Spleen (tissue), 11 donors: ENCODE measurements around the gene C17orf78. TPM values are rescaled to one million over a fixed set of nuclear protein-coding genes. Genes with fewer than 3 reads are reported as not detected.

Experiments used
- DNase-seq: peaks from one replicate; pipeline ENCODE4 v3.0.0-alpha.2; 2020
- H3K27ac ChIP-seq, 8 donors: fragments of 200-600 bp; sonication (generic) in 7 of 8; 1 replicate in 4 of 8; 2 replicates in 4 of 8; pipeline versions ENCODE4 v1.5.0 to v1.8.0; 2016 to 2021; ENCODE audit warnings: inconsistent platforms in 4 of 8, mild to moderate bottlenecking in 4 of 8, moderate library complexity in 1 of 8
- H3K27me3 ChIP-seq, 7 donors: fragments of 200-600 bp; sonication (generic) in 6 of 7; replicated peaks in 1 of 7; 1 replicate in 4 of 7; 2 replicates in 3 of 7; pipeline versions ENCODE4 v1.5.0 to v1.8.0; 2016 to 2021; ENCODE audit warnings: inconsistent platforms in 3 of 7, mild to moderate bottlenecking in 1 of 7
- H3K36me3 ChIP-seq, 6 donors: fragments of 200-600 bp; sonication (generic) in 5 of 6; 1 replicate in 4 of 6; 2 replicates in 2 of 6; pipeline versions ENCODE4 v1.5.0 to v1.8.0; 2016 to 2021; ENCODE audit warnings: inconsistent platforms in 2 of 6
- H3K4me1 ChIP-seq, 6 donors: fragments of 200-600 bp; sonication (generic) in 5 of 6; 1 replicate in 3 of 6; 2 replicates in 3 of 6; pipeline versions ENCODE4 v1.5.0 to v1.8.0; 2016 to 2021; ENCODE audit warnings: inconsistent platforms in 3 of 6
- H3K4me3 ChIP-seq, 8 donors: fragments of 200-600 bp; sonication (generic) in 7 of 8; 1 replicate in 4 of 8; 2 replicates in 4 of 8; pipeline versions ENCODE4 v1.5.0 to v1.8.0; 2016 to 2021; ENCODE audit warnings: inconsistent platforms in 4 of 8, mild to moderate bottlenecking in 4 of 8, moderate library complexity in 2 of 8
- H3K9me3 ChIP-seq, 8 donors: fragments of 200-600 bp; sonication (generic) in 7 of 8; 1 replicate in 4 of 8; 2 replicates in 4 of 8; pipeline versions ENCODE4 v1.5.0 to v1.8.0; 2016 to 2021; ENCODE audit warnings: inconsistent platforms in 4 of 8
- CTCF ChIP-seq, 11 experiments: fragments of 200-600 bp in 7 of 11; fragments of 450-650 bp in 4 of 11; sonication (generic) in 4 of 11; IDR thresholded peaks in 8 of 11; conservative IDR thresholded peaks in 3 of 11; 1 replicate in 7 of 11; 2 replicates in 4 of 11; pipeline versions ENCODE4 v1.4.0 to v1.8.0; 2016 to 2021; ENCODE audit warnings: antibody characterized with exemption in 11 of 11, inconsistent platforms in 4 of 11, mild to moderate bottlenecking in 1 of 11
- POLR2A ChIP-seq, 3 donors: fragments of 450-650 bp; IDR thresholded peaks; one replicate each; pipeline ENCODE4 v1.5.1; 2017; ENCODE audit warnings: antibody characterized with exemption in 3 of 3, mild to moderate bottlenecking in 1 of 3
- POLR2AphosphoS5 ChIP-seq, 3 donors: sonication (generic); formaldehyde crosslinking; IDR thresholded peaks; one replicate each; pipeline ENCODE4 v1.5.1; 2017; ENCODE audit warnings: antibody characterized with exemption in 3 of 3
- WGBS, 5 donors: extraction: QIAGEN DNeasy Blood & Tissue Kit in 3 of 5; methylation state at CpG; one replicate each; pipeline versions ENCODE4 v1.1.5 to v1.1.7; 2013 to 2018; 5-methylcytosine and 5-hydroxymethylcytosine counted together
- intact Hi-C: fragments of 100-400 bp; cut with DNase I; formaldehyde crosslinking; loops from one replicate; pipeline ENCODE4 v1.15.0; 2023; ENCODE audit warnings: low total_unique reads
- polyA plus RNA-seq, 3 donors: library from polyadenylated mRNA; stranded (reverse); fragments of 200-250 nt; gene quantifications; one replicate each; pipeline ENCODE4 v1.2.1, GENCODE V29; 2013
- total RNA-seq, 7 donors: library from RNA; depleted of rRNA in 3 of 7; stranded (reverse); fragments of >200 nt in 3 of 7; fragmentation: NEBNext Ultra II Directional in 4 of 7; extraction: Animal tissue kit (Norgen Biotek cat#: 25700) in 4 of 7; gene quantifications; one replicate each; pipeline versions ENCODE4 v1.1.0 to v1.2.1, GENCODE V29; 2016 to 2021
- donor health status: healthy with polysubstance abuse.
- donor health status: DM: no; HTN: no; CAD: no; lungs with moderate emphysema.
- donor health status: DM: no; HTN: no; CAD: no.
- donor health status: Bipolar disorder and iron deficiency.
- donor health status: healthy.
- donor health status: DM: no; HTN: no; CAD: no.
- donor health status: DM: yes; HTN: yes; CAD: no.

The C17orf78 gene
- total and polyA plus RNA-seq, 10 donors: not detected

GRCh38 chr17:37429039-37429438 is 53.3 kb downstream of the C17orf78 start:
- no peaks in the 10 kb centered on the region for H3K27me3 ChIP-seq
- DNase-seq: no peak
- H3K4me3 ChIP-seq: no peak overlapping the region
- peaks cover 5 to 98% (median 73%) of the 10 kb centered on the region in 6 donors for H3K36me3 ChIP-seq
- H3K27ac ChIP-seq: no peak overlapping the region
- no peaks in the 10 kb centered on the region for H3K9me3 ChIP-seq
- TF ChIP-seq POLR2A (IDR thresholded peaks at IDR 0.05) (no peak), CTCF (IDR thresholded peaks at IDR 0.05 in 8 of 11, conservative IDR thresholded peaks at IDR 0.05 in 3 of 11) (no peak), POLR2AphosphoS5 (IDR thresholded peaks at IDR 0.05) (no peak)
- intact Hi-C loops: no loop called here
- no peaks in the 10 kb centered on the region for H3K4me1 ChIP-seq
- WGBS, 5 donors: 90 to 100% (median 95%) methylated on average over 3 of the region's 3 CpGs

- Histone ChIP-seq H3K27ac (no peak overlapping the region), H3K4me1 (no peaks in the 10 kb centered on the region), H3K27me3 (no peaks in the 10 kb centered on the region), H3K36me3 (peaks cover 5 to 98% (median 71%) of the 10 kb centered on the region in 6 donors), H3K9me3 (no peaks in the 10 kb centered on the region), H3K4me3 (no peak overlapping the region)
- 88 to 100% (median 100%) methylated on average over 1 of the region's 1 CpG for WGBS, 5 donors
- no peak for DNase-seq
- intact Hi-C loops: no loop called here
- TF ChIP-seq POLR2AphosphoS5 (IDR thresholded peaks at IDR 0.05): no peak
- TF ChIP-seq CTCF (IDR thresholded peaks at IDR 0.05 in 8 of 11, conservative IDR thresholded peaks at IDR 0.05 in 3 of 11): no peak
- TF ChIP-seq POLR2A (IDR thresholded peaks at IDR 0.05): no peak
Observed at GRCh38 chr17:37429453-37429852, 53.7 kb downstream of the C17orf78 start.

GRCh38 chr17:37430051-37430627 is 54.4 kb downstream of the C17orf78 start:
- Histone ChIP-seq H3K4me1 (no peaks in the 10 kb centered on the region), H3K27ac (no peak overlapping the region), H3K27me3 (no peaks in the 10 kb centered on the region), H3K4me3 (no peak overlapping the region), H3K36me3 (peaks cover under 1 to 98% (median 67%) of the 10 kb centered on the region in 6 donors), H3K9me3 (no peaks in the 10 kb centered on the region)
- DNase-seq: no peak
- WGBS, 5 donors: 48 to 80% (median 58%) methylated on average over 1 of the region's 1 CpG
- intact Hi-C loops: no loop called here
- TF ChIP-seq CTCF (IDR thresholded peaks at IDR 0.05 in 8 of 11, conservative IDR thresholded peaks at IDR 0.05 in 3 of 11) (no peak), POLR2A (IDR thresholded peaks at IDR 0.05) (no peak), POLR2AphosphoS5 (IDR thresholded peaks at IDR 0.05) (no peak)

GRCh38 chr17:37432671-37433070 is 56.9 kb downstream of the C17orf78 start:
- Histone ChIP-seq H3K4me3 (no peak overlapping the region), H3K4me1 (no peaks in the 10 kb centered on the region), H3K9me3 (no peaks in the 10 kb centered on the region), H3K36me3 (peaks cover 0 to 98% (median 58%) of the 10 kb centered on the region in 6 donors), H3K27ac (no peak overlapping the region), H3K27me3 (no peaks in the 10 kb centered on the region)
- DNase-seq: no peak
- intact Hi-C loops: no loop called here
- WGBS, 5 donors: 95 to 99% (median 98%) methylated on average over 2 of the region's 2 CpGs
- no peak for TF ChIP-seq POLR2A (IDR thresholded peaks at IDR 0.05)
- TF ChIP-seq POLR2AphosphoS5 (IDR thresholded peaks at IDR 0.05): no peak
- TF ChIP-seq CTCF (IDR thresholded peaks at IDR 0.05 in 8 of 11, conservative IDR thresholded peaks at IDR 0.05 in 3 of 11): no peak
